COLO668 (cell line): Measurements from ENCODE around the gene PTPRK.

Experiments
- DNase-seq: peaks from one replicate; lab custom pipeline; 2025; ENCODE audit not compliant: unreplicated experiment; lab: John Stamatoyannopoulos, UW

The PTPRK gene

GRCh38 chr6:128516514-128516898, 3.9 kb downstream of the PTPRK start:
- no peak for DNase-seq

GRCh38 chr6:128515550-128516513, 4.6 kb downstream of the PTPRK start:
- DNase-seq, result no peak

- DNase-seq, result no peak
These were observed 6.5 kb downstream of the PTPRK start for GRCh38 chr6:128513878-128514277.

GRCh38 chr6:128512296-128512695, 8.1 kb downstream of the PTPRK start:
- no peak for DNase-seq

- DNase-seq, result no peak
These were observed 8.9 kb downstream of the PTPRK start for GRCh38 chr6:128511506-128511905.

- DNase-seq, result no peak
These were observed 10.7 kb downstream of the PTPRK start for GRCh38 chr6:128509709-128510108.

- DNase-seq, result no peak
These were observed 11.7 kb downstream of the PTPRK start for GRCh38 chr6:128508588-128509296.

- DNase-seq, result peak; percentile 41
These were observed 12.8 kb downstream of the PTPRK start for GRCh38 chr6:128507337-128508310.

GRCh38 chr6:128505603-128506002, 14.8 kb downstream of the PTPRK start:
- no peak for DNase-seq

- DNase-seq, result no peak
These were observed 16.3 kb downstream of the PTPRK start for GRCh38 chr6:128504003-128504654.

GRCh38 chr6:128500749-128501600, 19.4 kb downstream of the PTPRK start:
- DNase-seq, result no peak

- DNase-seq, result no peak
These were observed 20.4 kb downstream of the PTPRK start for GRCh38 chr6:128500014-128500413.

GRCh38 chr6:128499079-128499731, 21.2 kb downstream of the PTPRK start:
- no peak for DNase-seq

GRCh38 chr6:128498234-128498633, 22.2 kb downstream of the PTPRK start:
- DNase-seq, result no peak

GRCh38 chr6:128495536-128496333, 24.7 kb downstream of the PTPRK start:
- no peak for DNase-seq

GRCh38 chr6:128494440-128494839, 26.0 kb downstream of the PTPRK start:
- DNase-seq, result no peak

GRCh38 chr6:128493877-128494276, 26.5 kb downstream of the PTPRK start:
- DNase-seq, result peak; percentile 46

- DNase-seq, result peak; percentile 9
These were observed 28.0 kb downstream of the PTPRK start for GRCh38 chr6:128492386-128492785.
